Fibroblast of upper back skin (primary cell): ENCODE data around the gene DIAPH3.

Experiments
- DNase-seq: peaks from one replicate; pipeline ENCODE4 v3.0.0-alpha.2; 2013

The DIAPH3 gene

GRCh38 chr13:60012488-60012887 lies 151.2 kb downstream of the DIAPH3 start:
- no peak for DNase-seq

GRCh38 chr13:60009300-60010253 lies 154.2 kb downstream of the DIAPH3 start:
- DNase-seq, result no peak

DNA sequence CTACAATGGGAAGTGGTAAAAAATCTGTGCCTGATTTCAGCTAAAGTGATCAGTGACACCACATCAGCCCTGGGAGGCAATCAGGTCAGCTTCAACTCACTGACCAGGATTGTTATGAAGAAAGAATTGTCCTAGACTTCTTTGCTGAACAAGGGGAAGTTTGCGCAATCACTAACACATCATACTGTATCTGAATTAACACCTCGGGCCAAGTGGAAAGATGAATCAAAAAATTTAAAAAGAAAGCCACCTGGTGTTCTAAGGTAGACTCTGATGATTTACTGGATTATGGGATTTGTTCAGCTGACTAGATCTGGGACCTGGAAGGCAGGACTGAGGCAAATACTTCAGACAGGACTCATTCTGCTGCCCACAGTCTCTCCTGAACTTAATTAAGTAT lies 161.8 kb downstream of the DIAPH3 start:
- DNase-seq, result peak; percentile 17

- no peak for DNase-seq
These were observed 162.8 kb downstream of the DIAPH3 start for GRCh38 chr13:60000976-60001375.

DNA sequence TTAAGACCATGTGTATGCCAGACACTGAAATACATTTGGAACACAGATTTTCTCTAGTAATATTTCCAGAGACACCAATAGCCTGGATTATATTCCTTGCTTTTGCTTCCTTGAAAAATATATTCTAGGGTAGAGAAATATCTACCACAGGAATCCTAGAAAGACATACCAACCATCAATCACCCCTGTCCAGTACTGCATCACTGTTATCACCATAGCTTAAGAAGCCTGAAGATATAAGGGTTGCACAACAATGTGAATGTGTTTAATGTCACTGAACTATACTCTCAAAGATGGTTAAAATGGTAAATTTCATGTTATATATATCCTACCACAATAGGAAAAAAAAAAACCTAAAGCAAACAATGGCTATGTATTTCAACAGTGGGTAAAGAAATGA lies 163.6 kb downstream of the DIAPH3 start:
- DNase-seq, result peak; percentile 74

DNA sequence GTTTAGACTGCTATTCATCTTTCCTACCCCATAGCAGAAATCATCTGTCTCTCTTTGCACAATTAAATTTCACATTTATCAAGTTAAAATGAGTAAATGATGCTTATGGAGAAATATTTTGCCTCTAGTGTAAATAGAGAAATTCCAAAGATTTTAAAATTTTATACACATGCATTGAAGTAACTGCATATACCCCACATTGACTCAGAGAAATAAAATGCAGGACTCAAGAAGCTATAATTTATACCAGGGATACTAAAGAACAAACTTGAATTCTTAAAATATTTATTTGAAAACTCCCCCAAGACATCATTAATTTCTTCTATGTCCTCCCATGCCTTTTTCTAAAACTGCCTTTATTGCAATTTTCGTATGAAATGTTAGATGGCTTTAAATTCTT lies 165.8 kb downstream of the DIAPH3 start:
- DNase-seq, result peak; percentile 66

DNA sequence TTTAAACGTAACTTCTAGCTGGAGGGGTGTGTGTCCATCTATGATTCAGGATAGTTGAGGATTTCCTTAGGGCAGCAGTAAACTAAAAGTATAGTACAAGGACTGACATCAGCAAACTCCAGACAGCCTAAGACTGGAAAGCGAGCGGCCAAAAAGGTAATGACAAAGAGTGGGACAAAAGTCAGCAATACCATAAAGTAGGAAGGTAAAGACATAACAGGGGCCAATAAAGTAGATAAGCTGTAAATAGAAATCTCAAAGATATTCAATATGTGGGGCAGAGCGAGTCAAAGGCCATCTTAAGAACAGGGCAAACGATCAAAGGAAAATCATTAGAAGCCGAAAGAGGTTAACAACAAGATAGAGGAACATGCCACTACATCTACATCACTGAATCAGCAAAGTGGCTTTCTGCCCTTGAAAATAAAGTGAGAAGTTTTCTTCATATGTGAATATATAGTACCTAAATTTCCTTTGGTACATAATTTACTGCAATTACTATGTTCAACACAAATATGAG lies 167.2 kb downstream of the DIAPH3 start:
- DNase-seq, result no peak

- DNase-seq, result no peak
These were observed 172.3 kb downstream of the DIAPH3 start for GRCh38 chr13:59991395-59991794.

DNA sequence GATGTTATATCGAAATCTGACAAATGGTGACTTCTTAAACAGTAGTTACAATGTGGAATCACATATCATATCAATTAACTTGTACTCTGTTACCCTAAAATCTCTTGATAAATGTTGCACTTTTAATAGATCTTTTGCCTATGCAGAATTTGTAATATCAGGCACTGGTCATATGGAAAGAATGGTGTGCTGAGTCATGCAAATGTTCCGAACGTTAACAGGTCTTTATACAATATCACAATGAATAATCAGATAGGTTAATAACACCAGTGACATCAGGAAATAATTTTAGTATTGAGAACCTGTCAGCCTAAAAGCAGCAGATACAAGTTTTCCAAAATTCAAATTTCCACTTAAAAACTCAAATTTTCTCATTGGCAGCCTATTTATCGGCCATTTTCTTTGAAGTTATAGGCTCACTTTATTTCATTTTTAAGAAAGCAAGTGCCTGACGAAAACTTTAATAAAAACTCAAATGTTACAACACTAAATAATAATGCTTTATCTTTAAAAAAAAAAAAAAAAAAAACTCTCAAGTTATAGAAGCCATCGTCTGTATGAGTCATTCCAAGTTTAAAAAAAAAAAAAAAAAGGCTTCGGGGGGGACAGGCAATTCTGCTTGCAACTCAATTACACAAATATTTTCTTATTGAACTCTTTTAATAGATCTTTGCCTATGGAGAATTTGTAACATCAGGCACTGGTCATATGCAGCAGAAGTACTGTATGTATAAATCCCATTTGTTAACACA lies 180.9 kb downstream of the DIAPH3 start:
- DNase-seq, result peak; percentile 42

GRCh38 chr13:59979589-59979988 lies 184.1 kb downstream of the DIAPH3 start:
- DNase-seq, result peak; percentile 5

DNA sequence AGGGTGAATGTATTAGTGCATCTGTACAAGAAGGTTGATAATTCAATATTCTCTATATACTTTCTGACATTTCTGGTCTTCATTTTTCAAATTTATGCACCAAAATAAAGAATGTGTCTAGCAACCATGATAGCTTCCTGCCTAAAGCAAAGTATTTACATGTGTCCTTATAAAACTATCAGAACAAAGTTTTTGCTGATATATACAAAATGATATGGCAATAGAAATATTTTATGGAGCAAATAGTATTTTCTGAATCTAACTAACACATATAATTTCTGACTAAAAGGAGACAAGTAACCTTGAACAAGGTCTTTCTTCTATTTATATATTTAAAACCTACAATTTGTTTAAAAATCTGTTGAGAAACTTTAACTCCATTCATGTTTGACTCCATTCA lies 184.9 kb downstream of the DIAPH3 start:
- no peak for DNase-seq

GRCh38 chr13:59976856-59977255 lies 186.9 kb downstream of the DIAPH3 start:
- no peak for DNase-seq

- no peak for DNase-seq
These were observed 187.8 kb downstream of the DIAPH3 start for GRCh38 chr13:59975807-59976435.

DNA sequence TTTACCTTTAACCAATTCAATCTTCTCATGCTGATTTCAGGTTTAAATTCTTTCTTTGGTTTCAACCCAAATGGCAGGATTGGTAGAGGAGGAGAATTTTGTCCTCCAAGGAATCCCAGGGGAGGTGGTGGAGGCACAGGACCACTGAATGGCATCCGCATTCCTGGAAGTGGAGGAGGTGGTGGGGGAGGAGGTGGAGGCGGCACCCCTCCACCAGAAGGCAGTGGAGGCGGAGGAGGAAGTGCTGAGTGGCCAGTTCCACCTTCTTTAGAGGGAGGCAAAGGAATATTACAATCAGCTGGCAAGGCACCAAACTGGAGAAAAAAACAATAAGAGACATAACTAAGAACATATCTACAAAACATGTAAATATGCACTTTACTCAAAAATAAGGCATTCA lies 192.9 kb downstream of the DIAPH3 start:
- no peak for DNase-seq

DNA sequence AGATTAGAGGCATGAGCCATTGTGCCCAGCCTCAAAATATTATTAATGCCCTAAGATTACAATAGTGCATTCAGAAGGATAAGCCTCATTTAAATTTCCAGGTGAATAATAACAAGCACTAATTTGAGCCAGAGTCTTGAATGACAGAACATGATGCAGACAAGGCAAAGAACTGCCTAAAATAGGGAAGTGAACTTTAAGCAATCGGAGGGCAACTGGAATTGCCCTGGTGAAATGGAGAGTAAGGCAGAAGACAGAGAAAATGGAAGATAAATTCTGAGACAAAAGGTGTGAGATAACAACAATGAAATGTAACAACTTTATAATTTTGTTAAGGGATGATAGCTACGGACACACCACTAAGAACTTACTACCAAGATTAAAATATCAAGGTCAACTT lies 199.9 kb downstream of the DIAPH3 start:
- DNase-seq, result no peak

DNA sequence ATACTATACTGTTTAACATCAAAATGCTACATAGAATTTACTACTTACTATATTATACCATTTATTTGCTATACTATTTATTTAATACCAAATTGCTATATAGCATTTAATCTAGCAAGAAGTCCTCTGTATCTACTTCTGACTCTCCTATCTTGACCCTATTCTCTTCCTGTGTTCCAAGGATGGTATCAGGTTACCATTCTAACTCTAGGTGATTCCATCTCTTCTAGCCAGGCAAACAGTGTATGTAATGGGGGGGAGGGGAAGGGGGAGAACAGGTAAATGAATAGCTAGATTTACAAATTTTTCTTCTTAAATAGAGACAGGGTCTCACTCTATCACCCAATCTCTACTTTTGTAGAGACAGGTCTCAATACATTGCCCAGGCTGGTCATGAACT lies 200.3 kb downstream of the DIAPH3 start:
- DNase-seq, result no peak

GRCh38 chr13:59962343-59962742 lies 201.4 kb downstream of the DIAPH3 start:
- DNase-seq, result no peak

DNA sequence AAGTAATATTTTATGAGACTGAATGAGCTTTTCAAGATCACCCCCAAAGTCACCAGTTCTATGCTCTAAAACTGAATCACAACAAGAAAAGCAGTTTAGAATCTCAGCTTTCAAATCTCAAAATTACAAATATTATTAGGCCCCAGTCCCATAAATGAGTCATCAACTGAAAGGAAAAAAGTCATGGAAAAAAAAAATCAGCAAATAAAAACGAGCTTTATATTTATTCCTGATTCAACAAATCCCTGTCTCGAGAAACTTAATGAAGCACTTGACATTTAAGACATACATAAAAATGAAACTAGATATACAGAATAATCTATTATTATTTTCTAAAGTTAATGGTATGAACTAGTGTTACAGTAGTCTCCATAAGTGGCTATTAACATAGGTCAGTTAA lies 203.0 kb downstream of the DIAPH3 start:
- DNase-seq, result no peak

- DNase-seq, result no peak
These were observed 206.3 kb downstream of the DIAPH3 start for GRCh38 chr13:59957438-59957837.

GRCh38 chr13:59954601-59955000 lies 209.1 kb downstream of the DIAPH3 start:
- no peak for DNase-seq

GRCh38 chr13:59951011-59951410 lies 212.7 kb downstream of the DIAPH3 start:
- no peak for DNase-seq

- no peak for DNase-seq
These were observed 213.5 kb downstream of the DIAPH3 start for GRCh38 chr13:59950266-59950665.

DNA sequence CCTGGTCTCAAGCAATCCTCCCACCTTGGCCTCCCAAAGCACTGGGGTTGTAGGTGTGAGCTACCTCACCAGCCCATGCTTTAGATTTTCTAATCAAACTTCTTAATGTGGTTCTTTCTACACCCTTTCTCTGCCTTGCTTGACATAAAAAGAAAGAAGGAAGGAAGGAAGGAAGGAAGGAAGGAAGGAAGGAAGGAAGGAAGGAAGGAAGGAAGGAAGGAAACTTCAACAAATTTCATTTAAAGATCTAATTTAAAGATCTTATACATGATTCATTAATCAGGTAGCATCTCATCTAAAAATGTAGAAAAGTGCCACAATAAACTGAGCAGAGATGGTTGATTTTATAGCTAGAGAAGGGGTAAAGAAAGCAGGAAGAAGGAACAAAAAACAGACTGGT lies 215.0 kb downstream of the DIAPH3 start:
- no peak for DNase-seq
